Liver (tissue), 9 donors: ENCODE measurements around the gene PSENEN. TPM values are rescaled to one million over a fixed set of nuclear protein-coding genes. Genes with fewer than 3 reads are reported as not detected.

ENCODE experiments used
- DNase-seq: peaks from one replicate; pipeline ENCODE4 v3.0.0-alpha.2; 2017; ENCODE audit warnings: low spot score
- H3K27ac ChIP-seq, 2 donors: one replicate each; pipeline ENCODE4 v1.7.0; 2013; ENCODE audit warnings: inconsistent platforms in 2 of 2, low read length in 2 of 2, control low read depth in 1 of 2, low read depth in 1 of 2, mild to moderate bottlenecking in 1 of 2
- H3K27me3 ChIP-seq, 4 donors: one replicate each; pipeline versions ENCODE4 v1.6.1 to v1.7.0; 2013; ENCODE audit warnings: low read length in 3 of 4, inconsistent platforms in 1 of 4, mild to moderate bottlenecking in 1 of 4, moderate library complexity in 1 of 4; ENCODE audit not compliant: control insufficient read depth in 4 of 4, insufficient read depth in 4 of 4
- H3K36me3 ChIP-seq, 4 donors: one replicate each; pipeline versions ENCODE4 v1.6.1 to v1.7.0; 2013; ENCODE audit warnings: low read length in 3 of 4, mild to moderate bottlenecking in 3 of 4, low read depth in 1 of 4, moderate library complexity in 1 of 4; ENCODE audit not compliant: control insufficient read depth in 4 of 4, insufficient read depth in 3 of 4
- H3K4me1 ChIP-seq, 4 donors: one replicate each; pipeline versions ENCODE4 v1.6.1 to v1.7.0; 2013; ENCODE audit warnings: low read length in 3 of 4, mild to moderate bottlenecking in 3 of 4, moderate library complexity in 1 of 4; ENCODE audit not compliant: control insufficient read depth in 4 of 4, insufficient read depth in 4 of 4
- H3K4me3 ChIP-seq, 3 donors: one replicate each; pipeline versions ENCODE4 v1.6.1 to v1.7.0; 2013; ENCODE audit warnings: low read length in 3 of 3, control low read depth in 1 of 3, low read depth in 1 of 3, mild to moderate bottlenecking in 1 of 3
- H3K9ac ChIP-seq, 2 donors: one replicate each; pipeline ENCODE4 v1.7.0; 2013; ENCODE audit warnings: low read length in 2 of 2, mild to moderate bottlenecking in 2 of 2, moderate library complexity in 2 of 2, control low read depth in 1 of 2, low read depth in 1 of 2
- H3K9me3 ChIP-seq, 4 donors: one replicate each; pipeline versions ENCODE4 v1.6.1 to v1.7.0; 2013; ENCODE audit warnings: low read length in 3 of 4; ENCODE audit not compliant: control insufficient read depth in 4 of 4
- EGR1 ChIP-seq, 2 donors: IDR thresholded peaks; 2 replicates each; pipeline ENCODE4 v1.6.1; 2016 to 2018; ENCODE audit warnings: antibody characterized with exemption in 2 of 2, low read depth in 2 of 2
- FOXA1 ChIP-seq: IDR thresholded peaks from 2 replicates; pipeline ENCODE4 v1.6.1; 2016; ENCODE audit warnings: antibody characterized with exemption
- FOXA2 ChIP-seq: IDR thresholded peaks from 2 replicates; pipeline ENCODE4 v1.6.1; 2016; ENCODE audit warnings: antibody characterized with exemption
- GABPA ChIP-seq, 2 donors: IDR thresholded peaks in 1 of 2; conservative IDR thresholded peaks in 1 of 2; 2 replicates each; pipeline ENCODE4 v1.6.1; 2016; ENCODE audit warnings: antibody characterized with exemption in 2 of 2, mild to moderate bottlenecking in 1 of 2, moderate library complexity in 1 of 2
- HNF4A ChIP-seq, 2 donors: conservative IDR thresholded peaks; 2 replicates each; pipeline ENCODE4 v1.6.1; 2016; ENCODE audit warnings: antibody characterized with exemption in 2 of 2, mild to moderate bottlenecking in 2 of 2
- HNF4G ChIP-seq: IDR thresholded peaks from 2 replicates; pipeline ENCODE4 v1.6.1; 2016; ENCODE audit warnings: antibody characterized with exemption
- JUND ChIP-seq, 2 donors: IDR thresholded peaks; 2 replicates each; pipeline ENCODE4 v1.6.1; 2016; ENCODE audit warnings: antibody characterized with exemption in 2 of 2
- NR2F2 ChIP-seq: IDR thresholded peaks from 2 replicates; pipeline ENCODE4 v1.6.1; 2016; ENCODE audit warnings: antibody characterized with exemption
- RXRA ChIP-seq, 2 donors: IDR thresholded peaks; 2 replicates each; pipeline ENCODE4 v1.6.1; 2017 to 2018; ENCODE audit warnings: antibody characterized with exemption in 2 of 2, mild to moderate bottlenecking in 1 of 2
- TAF1 ChIP-seq: conservative IDR thresholded peaks from 2 replicates; pipeline ENCODE4 v1.6.1; 2016; ENCODE audit warnings: antibody characterized with exemption, mild to moderate bottlenecking
- YY1 ChIP-seq: IDR thresholded peaks from 2 replicates; pipeline ENCODE4 v1.6.1; 2016; ENCODE audit warnings: antibody characterized with exemption, mild to moderate bottlenecking
- WGBS: extraction: QIAGEN DNeasy Blood & Tissue Kit; methylation state at CpG from one replicate; pipeline ENCODE4 v1.1.7; 2013; 5-methylcytosine and 5-hydroxymethylcytosine counted together
- polyA plus RNA-seq, 2 donors: library from polyadenylated mRNA; stranded (reverse) in 1 of 2; unstranded in 1 of 2; fragments of 200-250 nt in 1 of 2; fragments of >200 nt in 1 of 2; fragmentation: Nextera tagmentation in 1 of 2; extraction: Ambion mirVana in 1 of 2; gene quantifications; one replicate each; pipeline versions ENCODE4 v1.2.1 to v1.2.3, GENCODE V29; 2013 to 2015
- total RNA-seq, 2 donors: library from RNA; depleted of rRNA; stranded (reverse); fragments of >200 nt; gene quantifications; one replicate each; pipeline ENCODE4 v1.2.3, GENCODE V29; 2014
- TF ChIP-seq, protein P1 (sequence below): IDR thresholded peaks from 2 replicates; pipeline ENCODE4 v1.6.1; 2016; ENCODE audit warnings: antibody characterized with exemption, mild to moderate bottlenecking
- TF ChIP-seq, protein P2 (sequence below): IDR thresholded peaks from 2 replicates; pipeline ENCODE4 v1.6.1; 2016; ENCODE audit warnings: antibody characterized with exemption
- TF ChIP-seq, protein P3 (sequence below): IDR thresholded peaks from 2 replicates; pipeline ENCODE4 v1.6.1; 2016; ENCODE audit warnings: antibody characterized with exemption
- donor health status: healthy.
- donor health status: healthy.
- donor health status: healthy.
- donor health status: healthy.
- donor health status: healthy.

The PSENEN gene
- total and polyA plus RNA-seq, 4 donors = 7.4 to 58.1 (median 20.7) TPM

DNA sequence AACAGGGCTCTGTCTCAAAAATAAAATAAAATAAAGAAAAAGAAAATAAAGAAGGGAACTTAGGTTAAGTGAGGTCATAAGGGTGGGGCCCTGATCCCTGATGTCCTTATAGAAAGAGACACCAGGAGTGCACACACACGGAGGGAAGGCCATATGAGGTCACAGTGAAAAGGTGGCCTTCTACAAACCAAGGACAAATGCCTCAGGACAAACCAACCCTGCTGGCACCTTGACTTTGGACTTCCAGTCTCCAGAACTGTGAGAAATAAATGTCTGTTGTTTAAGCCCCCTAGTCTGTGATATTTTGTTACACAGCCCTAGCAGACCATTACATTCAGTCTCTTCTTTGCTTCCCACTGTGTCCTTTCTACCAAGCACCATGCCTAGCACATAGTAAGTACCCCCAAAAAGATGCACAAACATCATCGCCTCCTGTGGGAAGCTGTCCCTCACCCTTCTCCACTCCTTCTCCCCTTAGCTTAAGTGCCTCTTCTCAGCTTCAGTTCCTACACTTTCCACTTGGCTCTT lies 49.5 kb upstream of the PSENEN start:
- 82% methylated on average over 2 of the region's 2 CpGs for WGBS
- H3K27me3 ChIP-seq = no peaks in the 10 kb centered on the region
- no peak for DNase-seq
- no peak for TF ChIP-seq FOXA1
- no peak for TF ChIP-seq FOXA2
- TF ChIP-seq, protein P1, sequence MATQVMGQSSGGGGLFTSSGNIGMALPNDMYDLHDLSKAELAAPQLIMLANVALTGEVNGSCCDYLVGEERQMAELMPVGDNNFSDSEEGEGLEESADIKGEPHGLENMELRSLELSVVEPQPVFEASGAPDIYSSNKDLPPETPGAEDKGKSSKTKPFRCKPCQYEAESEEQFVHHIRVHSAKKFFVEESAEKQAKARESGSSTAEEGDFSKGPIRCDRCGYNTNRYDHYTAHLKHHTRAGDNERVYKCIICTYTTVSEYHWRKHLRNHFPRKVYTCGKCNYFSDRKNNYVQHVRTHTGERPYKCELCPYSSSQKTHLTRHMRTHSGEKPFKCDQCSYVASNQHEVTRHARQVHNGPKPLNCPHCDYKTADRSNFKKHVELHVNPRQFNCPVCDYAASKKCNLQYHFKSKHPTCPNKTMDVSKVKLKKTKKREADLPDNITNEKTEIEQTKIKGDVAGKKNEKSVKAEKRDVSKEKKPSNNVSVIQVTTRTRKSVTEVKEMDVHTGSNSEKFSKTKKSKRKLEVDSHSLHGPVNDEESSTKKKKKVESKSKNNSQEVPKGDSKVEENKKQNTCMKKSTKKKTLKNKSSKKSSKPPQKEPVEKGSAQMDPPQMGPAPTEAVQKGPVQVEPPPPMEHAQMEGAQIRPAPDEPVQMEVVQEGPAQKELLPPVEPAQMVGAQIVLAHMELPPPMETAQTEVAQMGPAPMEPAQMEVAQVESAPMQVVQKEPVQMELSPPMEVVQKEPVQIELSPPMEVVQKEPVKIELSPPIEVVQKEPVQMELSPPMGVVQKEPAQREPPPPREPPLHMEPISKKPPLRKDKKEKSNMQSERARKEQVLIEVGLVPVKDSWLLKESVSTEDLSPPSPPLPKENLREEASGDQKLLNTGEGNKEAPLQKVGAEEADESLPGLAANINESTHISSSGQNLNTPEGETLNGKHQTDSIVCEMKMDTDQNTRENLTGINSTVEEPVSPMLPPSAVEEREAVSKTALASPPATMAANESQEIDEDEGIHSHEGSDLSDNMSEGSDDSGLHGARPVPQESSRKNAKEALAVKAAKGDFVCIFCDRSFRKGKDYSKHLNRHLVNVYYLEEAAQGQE = no peak
- TF ChIP-seq, protein P2, sequence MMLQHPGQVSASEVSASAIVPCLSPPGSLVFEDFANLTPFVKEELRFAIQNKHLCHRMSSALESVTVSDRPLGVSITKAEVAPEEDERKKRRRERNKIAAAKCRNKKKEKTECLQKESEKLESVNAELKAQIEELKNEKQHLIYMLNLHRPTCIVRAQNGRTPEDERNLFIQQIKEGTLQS = no peak
- TF ChIP-seq HNF4A (conservative IDR thresholded peaks at IDR 0.05) = no peak
- no peak for TF ChIP-seq NR2F2
- TF ChIP-seq RXRA (IDR thresholded peaks at IDR 0.05) = no peak
- TF ChIP-seq YY1 = no peak
- H3K9ac ChIP-seq = no peak overlapping the region
- H3K36me3 ChIP-seq = no peaks in the 10 kb centered on the region
- no peak overlapping the region for H3K27ac ChIP-seq
- H3K4me1 ChIP-seq = no peaks in the 10 kb centered on the region
- H3K9me3 ChIP-seq = no peaks in the 10 kb centered on the region
- H3K4me3 ChIP-seq = no peak overlapping the region

DNA sequence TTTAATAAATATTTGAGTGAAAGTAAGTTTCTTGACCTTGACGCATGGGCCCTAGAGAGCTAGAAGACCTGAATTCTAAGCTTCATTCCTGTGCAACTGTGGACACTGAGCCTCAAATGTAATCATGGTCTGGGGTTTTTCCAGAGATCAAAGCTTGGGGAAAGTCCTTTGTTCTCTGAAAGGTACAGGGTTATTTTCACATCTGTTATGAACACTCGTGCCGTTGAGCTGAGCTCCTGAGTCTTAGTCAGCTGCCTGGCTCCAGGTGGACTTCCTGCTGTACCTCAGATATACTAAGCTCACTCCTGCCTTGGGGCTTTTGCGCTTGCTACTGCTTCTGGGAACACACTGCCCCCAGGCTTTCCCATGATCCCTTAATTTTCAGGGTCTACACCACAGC lies 48.6 kb upstream of the PSENEN start:
- no peaks in the 10 kb centered on the region for H3K27me3 ChIP-seq
- no peak overlapping the region for H3K27ac ChIP-seq
- no peaks in the 10 kb centered on the region for H3K36me3 ChIP-seq
- WGBS = 80% methylated on average over 4 of the region's 4 CpGs
- H3K4me1 ChIP-seq = peaks cover 0 to under 1% (median 0%) of the 10 kb centered on the region in 4 donors
- no peak for TF ChIP-seq RXRA (IDR thresholded peaks at IDR 0.05)
- TF ChIP-seq, protein P2 = no peak
- TF ChIP-seq, protein P3, sequence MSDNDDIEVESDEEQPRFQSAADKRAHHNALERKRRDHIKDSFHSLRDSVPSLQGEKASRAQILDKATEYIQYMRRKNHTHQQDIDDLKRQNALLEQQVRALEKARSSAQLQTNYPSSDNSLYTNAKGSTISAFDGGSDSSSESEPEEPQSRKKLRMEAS = no peak
- no peak for TF ChIP-seq YY1
- TF ChIP-seq, protein P1 = no peak
- no peak for TF ChIP-seq JUND (IDR thresholded peaks at IDR 0.05)
- TF ChIP-seq FOXA2 = no peak
- no peak for TF ChIP-seq NR2F2
- TF ChIP-seq EGR1 (IDR thresholded peaks at IDR 0.05; ENCODE audit: low read depth in 2 of 2) = no peak
- TF ChIP-seq FOXA1 = no peak
- TF ChIP-seq HNF4G = no peak
- TF ChIP-seq GABPA (IDR thresholded peaks at IDR 0.05 in 1 of 2, conservative IDR thresholded peaks at IDR 0.05 in 1 of 2) = no peak
- TF ChIP-seq TAF1 = no peak
- H3K4me3 ChIP-seq = no peak overlapping the region
- no peak for DNase-seq
- H3K9ac ChIP-seq = no peak overlapping the region
- no peaks in the 10 kb centered on the region for H3K9me3 ChIP-seq
